HepG2 (cell line): ENCODE results near the gene MMP7. TPM values are rescaled to one million over a fixed set of nuclear protein-coding genes. Genes with fewer than 3 reads are reported as not detected.

Source experiments
- ATAC-seq: fragments of 200-7000 bp; cut with Tn5 transposase; 3 replicates; pipeline ENCODE4 v1.9.1; 2020; ENCODE audit warnings: mild to moderate bottlenecking, moderate library complexity
- BruUV-seq: library from RNA; stranded (reverse); fragments of 400-500 nt; replicated peaks from 2 replicates; lab custom pipeline; 2021; lab: Mats Ljungman, UMichigan
- CTCF ChIA-PET: fragments of 300-600 bp; formaldehyde crosslinking; extraction: SDS; loops from one replicate; lab custom pipeline; 2021; ENCODE audit warnings: low total read pairs, inconsistent platforms, low intra/inter-chr PET ratio; lab: Yijun Ruan, JAX
- POLR2A ChIA-PET: fragments of 350-600 bp; sonication (Branson Sonifier 250); formaldehyde crosslinking; loops from one replicate; lab custom pipeline; 2020; ENCODE audit warnings: antibody characterized with exemption, inconsistent platforms; lab: Yijun Ruan, JAX
- DNase-seq: peaks from one replicate; pipeline ENCODE4 v3.0.0-alpha.2; 2015; ENCODE audit warnings: low spot score
- FAIRE-seq: peaks from 3 replicates; lab custom pipeline; 2011; peaks lifted over from hg19 to GRCh38; lab: Jason Lieb, UNC
- H2AFZ ChIP-seq: one replicate; pipeline ENCODE4 v1.6.1; 2011; ENCODE audit warnings: low read length, inconsistent platforms
- H3K27ac ChIP-seq: fragments of 300-600 bp; 3 replicates; pipeline ENCODE4 v1.8.0; 2011; ENCODE audit warnings: mixed run types, mild to moderate bottlenecking, mixed read lengths, low read length, inconsistent platforms; ENCODE audit not compliant: insufficient read depth; ENCODE audit errors: extremely low read length
- H3K27me3 ChIP-seq, 2 experiments: fragments of 200-600 bp in 1 of 2; 2 replicates in 1 of 2; 3 replicates in 1 of 2; pipeline versions ENCODE4 v1.6.0 to v1.8.0; 2011; ENCODE audit warnings: low read length in 2 of 2, mild to moderate bottlenecking in 2 of 2, moderate library complexity in 2 of 2, inconsistent platforms in 1 of 2; ENCODE audit not compliant: insufficient read depth in 2 of 2, control insufficient read depth in 1 of 2
- H3K36me3 ChIP-seq, 2 experiments: fragments of 200-600 bp in 1 of 2; replicated peaks in 1 of 2; 2 replicates in 1 of 2; 3 replicates in 1 of 2; pipeline versions ENCODE4 v1.5.1 to v1.8.0; 2011; ENCODE audit warnings: low read length in 2 of 2, inconsistent platforms in 1 of 2; ENCODE audit not compliant: insufficient read depth in 2 of 2, control insufficient read depth in 1 of 2
- H3K4me1 ChIP-seq: 2 replicates; pipeline ENCODE4 v1.5.1; 2012; ENCODE audit warnings: low read length, inconsistent platforms; ENCODE audit not compliant: insufficient read depth
- H3K4me2 ChIP-seq: 2 replicates; pipeline ENCODE4 v1.6.0; 2011; ENCODE audit warnings: low read depth, low read length, inconsistent platforms
- H3K4me3 ChIP-seq, 3 experiments: fragments of 200-600 bp in 1 of 3; sonication (generic), shearing (Covaris generic) in 1 of 3; replicated peaks in 1 of 3; 2 replicates each; pipeline ENCODE4 v1.5.1; 2011 to 2016; ENCODE audit warnings: low read length in 3 of 3, inconsistent platforms in 2 of 3, low read depth in 2 of 3, mild to moderate bottlenecking in 2 of 3, control low read depth in 1 of 3, mixed read lengths in 1 of 3; ENCODE audit not compliant: insufficient read depth in 1 of 3
- H3K79me2 ChIP-seq: one replicate; pipeline ENCODE4 v1.6.1; 2011; ENCODE audit warnings: low read length, inconsistent platforms; ENCODE audit not compliant: insufficient read depth
- H3K9ac ChIP-seq: 2 replicates; pipeline ENCODE4 v1.6.0; 2011; ENCODE audit warnings: mild to moderate bottlenecking, low read depth, low read length, inconsistent platforms; ENCODE audit not compliant: insufficient read depth
- H3K9me3 ChIP-seq: 2 replicates; pipeline ENCODE4 v1.5.1; 2012; ENCODE audit warnings: mild to moderate bottlenecking, low read length
- H4K20me1 ChIP-seq: 2 replicates; pipeline ENCODE4 v1.6.0; 2011; ENCODE audit warnings: inconsistent platforms, mild to moderate bottlenecking, low read length, moderate library complexity; ENCODE audit not compliant: insufficient read depth
- ELF1 ChIP-seq: sonication (generic); formaldehyde crosslinking; IDR thresholded peaks from 2 replicates; pipeline ENCODE4 v1.4.0; 2020; ENCODE audit warnings: missing genetic modification reagents
- HMGA1 ChIP-seq: sonication (generic); formaldehyde crosslinking; conservative IDR thresholded peaks from 2 replicates; pipeline ENCODE4 v1.4.0; 2020; ENCODE audit warnings: missing genetic modification reagents
- MXI1 ChIP-seq: IDR thresholded peaks from 3 replicates; pipeline ENCODE4 v1.6.1; 2012; ENCODE audit warnings: low read depth, low read length, inconsistent platforms, borderline replicate concordance
- MZF1 ChIP-seq: sonication (generic); formaldehyde crosslinking; IDR thresholded peaks from 2 replicates; pipeline ENCODE4 v1.8.1; 2023; ENCODE audit warnings: mild to moderate bottlenecking, missing genetic modification reagents, borderline replicate concordance
- TEAD3 ChIP-seq: optimal IDR thresholded peaks from 2 replicates; pipeline ENCODE3; 2016; ENCODE audit warnings: borderline replicate concordance
- TRAFD1 ChIP-seq: sonication (generic); formaldehyde crosslinking; IDR thresholded peaks from 2 replicates; pipeline ENCODE4 v1.5.1; 2020; ENCODE audit warnings: missing genetic modification reagents, mild to moderate bottlenecking, borderline replicate concordance
- ZBTB10 ChIP-seq: sonication (generic); formaldehyde crosslinking; IDR thresholded peaks from 2 replicates; pipeline ENCODE4 v1.4.0; 2020; ENCODE audit warnings: missing genetic modification reagents, borderline replicate concordance
- ZHX2 ChIP-seq, 2 experiments: sonication (generic) in 1 of 2; formaldehyde crosslinking in 1 of 2; IDR thresholded peaks; 2 replicates each; pipeline versions ENCODE4 v1.6.1 to v1.9.0; 2014 to 2022; ENCODE audit warnings: antibody characterized with exemption in 1 of 2, borderline replicate concordance in 1 of 2, inconsistent platforms in 1 of 2, low read depth in 1 of 2, missing genetic modification reagents in 1 of 2
- ZMYM3 ChIP-seq: sonication (generic); formaldehyde crosslinking; IDR thresholded peaks from 2 replicates; pipeline ENCODE4 v1.5.1; 2020; ENCODE audit warnings: mild to moderate bottlenecking, missing genetic modification reagents
- ZNF121 ChIP-seq: sonication (generic); formaldehyde crosslinking; IDR thresholded peaks from 2 replicates; pipeline ENCODE4 v1.5.0; 2020; ENCODE audit warnings: mild to moderate bottlenecking, missing genetic modification reagents
- ZSCAN31 ChIP-seq: sonication (generic); formaldehyde crosslinking; IDR thresholded peaks from 2 replicates; pipeline ENCODE4 v1.5.0; 2020; ENCODE audit warnings: low read depth, mild to moderate bottlenecking, missing genetic modification reagents
- WGBS: methylation state at CpG from one replicate; pipeline ENCODE4 v1.1.6; 2017; ENCODE audit warnings: low lambda C conversion rate; 5-methylcytosine and 5-hydroxymethylcytosine counted together
- in situ Hi-C: cut with HindIII; loops from 2 replicates; pipeline ENCODE4 v1.10.0; 2017; ENCODE audit warnings: low pct_unique_long_range_greater_than_20kb; ENCODE audit not compliant: extremely low pct_ligation_motif_present
- intact Hi-C: fragments of 100-400 bp; cut with micrococcal nuclease; formaldehyde crosslinking; loops from one replicate; pipeline ENCODE4 v1.10.0; 2022; ENCODE audit not compliant: unreplicated experiment
- polyA plus RNA-seq, 8 experiments: library from polyadenylated mRNA; depleted of rRNA in 3 of 8; stranded (reverse) in 7 of 8; unstranded in 1 of 8; fragments of >200 nt; fragmentation: Illumina TruSeq in 4 of 8; extraction: Trizol in 4 of 8; gene quantifications; 2 replicates each; pipeline versions ENCODE4 v1.2.1 to v1.2.3, GENCODE V29; 2011 to 2016; ENCODE audit warnings: low read depth in 4 of 8, missing spikeins in 1 of 8, mixed read lengths in 1 of 8; ENCODE audit not compliant: insufficient read depth in 1 of 8
- total RNA-seq, 5 experiments: library from RNA; depleted of rRNA; stranded (reverse); fragments of >200 nt; fragmentation: Illumina TruSeq; extraction: Trizol; gene quantifications; 2 replicates each; pipeline ENCODE4 v1.2.3, GENCODE V29; 2016; ENCODE audit warnings: low read depth in 1 of 5

The MMP7 gene
- total and polyA plus RNA-seq, 2 of the 13 experiments (the other 11 are each of a cell fraction or from before 2014, with no cell fraction given) = 0.17 TPM; not detected in 1

GRCh38 chr11:102510439-102511135 lies 20.0 kb downstream of the MMP7 start:
- Histone ChIP-seq H3K36me3 (no peaks in the 10 kb centered on the region), H4K20me1 (no peaks in the 10 kb centered on the region), H3K4me1 (peaks cover 23% of the 10 kb centered on the region), H3K79me2 (no peaks in the 10 kb centered on the region), H3K9ac (no peak overlapping the region), H3K27ac (no peak overlapping the region), H3K9me3 (no peaks in the 10 kb centered on the region), H3K4me3 (no peak overlapping the region), H3K27me3 (0 out of 5 replicates have a peak, but pooled peaks cover 0 to 3% of the 10 kb centered on the region in 2 experiments), H2AFZ (no peak overlapping the region), H3K4me2 (no peak overlapping the region)
- ATAC-seq (no peak), DNase-seq (no peak), FAIRE-seq (no peak)
- BruUV-seq = no TSS peak
- 26% methylated on average over 5 of the region's 5 CpGs for WGBS
- POLR2A ChIA-PET = no interaction called here
- in situ Hi-C loops = no loop called here
- CTCF ChIA-PET = no interaction called here
- intact Hi-C loops = no loop called here
- TF ChIP-seq ZSCAN31 (no peak), ELF1 (CRISPR knock-in tag) (no peak), ZMYM3 (0 out of 2 replicates have a peak, but pooled peaks have one; percentile 27), TEAD3 (CRISPR knock-in tag) (no peak), MXI1 (no peak), ZBTB10 (CRISPR knock-in tag) (no peak), MZF1 (CRISPR knock-in tag) (no peak), ZNF121 (CRISPR knock-in tag) (peak; percentile 73), TRAFD1 (CRISPR knock-in tag) (no peak), HMGA1 (CRISPR knock-in tag) (no peak), ZHX2 (IDR thresholded peaks at IDR 0.05; ENCODE audit: low read depth) (no peak), ZHX2 (CRISPR knock-in tag; IDR thresholded peaks at IDR 0.05; ENCODE audit: borderline replicate concordance) (no peak)
